ENCODE measurements around the gene ATOH8.
"Not testable (repeated sequence)": the region's sequence is repeated elsewhere in the genome, so short reads cannot be mapped to it uniquely, and the experiment has no call there.

The ATOH8 gene

GRCh38 chr2:85711578-85712060 is 42.2 kb upstream of the ATOH8 start:
- H3K36me3 ChIP-seq (ENCODE audit: control insufficient read depth, low read depth, low read length) = no peaks in the 10 kb centered on the region
- H3K9me3 ChIP-seq (ENCODE audit: control insufficient read depth, low read depth, low read length) = no peaks in the 10 kb centered on the region
- H3K4me3 ChIP-seq (ENCODE audit: low read length) = no peak overlapping the region
- peaks cover 8% of the 10 kb centered on the region for H3K27me3 ChIP-seq (ENCODE audit: control insufficient read depth, insufficient read depth, low read length)
- H3K9ac ChIP-seq (ENCODE audit: low read length) = no peak overlapping the region
- H3K27ac ChIP-seq (ENCODE audit: low read length) = no peak overlapping the region
- no peaks in the 10 kb centered on the region for H3K4me1 ChIP-seq (ENCODE audit: control insufficient read depth, low read depth, low read length)

DNA sequence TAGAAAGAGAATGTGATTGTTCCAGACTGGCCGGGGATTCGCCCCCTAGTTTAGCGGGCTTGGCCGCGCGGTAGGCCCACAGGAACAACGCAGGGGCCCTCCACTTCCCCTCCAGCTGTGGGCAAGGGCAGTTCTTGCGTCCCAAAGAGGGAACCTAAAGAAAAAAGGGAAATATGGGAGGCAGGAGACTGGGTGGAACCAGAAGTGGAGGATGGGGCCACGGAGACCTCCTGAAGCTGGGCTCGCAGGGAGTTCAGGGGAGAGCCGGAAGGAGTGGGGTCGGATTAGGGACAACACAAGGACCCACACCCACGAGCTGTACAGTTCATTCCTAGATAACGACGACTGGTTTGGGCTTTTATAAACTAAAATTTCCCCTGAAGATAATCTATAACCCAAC is 41.5 kb upstream of the ATOH8 start:
- Histone ChIP-seq H3K27me3 (ENCODE audit: control insufficient read depth, insufficient read depth, low read length) (peaks cover 7% of the 10 kb centered on the region), H3K4me3 (ENCODE audit: low read length) (no peak overlapping the region), H3K9me3 (ENCODE audit: control insufficient read depth, low read depth, low read length) (no peaks in the 10 kb centered on the region), H3K36me3 (ENCODE audit: control insufficient read depth, low read depth, low read length) (no peaks in the 10 kb centered on the region), H3K27ac (ENCODE audit: low read length) (no peak overlapping the region), H3K9ac (ENCODE audit: low read length) (no peak overlapping the region), H3K4me1 (ENCODE audit: control insufficient read depth, low read depth, low read length) (no peaks in the 10 kb centered on the region)

DNA sequence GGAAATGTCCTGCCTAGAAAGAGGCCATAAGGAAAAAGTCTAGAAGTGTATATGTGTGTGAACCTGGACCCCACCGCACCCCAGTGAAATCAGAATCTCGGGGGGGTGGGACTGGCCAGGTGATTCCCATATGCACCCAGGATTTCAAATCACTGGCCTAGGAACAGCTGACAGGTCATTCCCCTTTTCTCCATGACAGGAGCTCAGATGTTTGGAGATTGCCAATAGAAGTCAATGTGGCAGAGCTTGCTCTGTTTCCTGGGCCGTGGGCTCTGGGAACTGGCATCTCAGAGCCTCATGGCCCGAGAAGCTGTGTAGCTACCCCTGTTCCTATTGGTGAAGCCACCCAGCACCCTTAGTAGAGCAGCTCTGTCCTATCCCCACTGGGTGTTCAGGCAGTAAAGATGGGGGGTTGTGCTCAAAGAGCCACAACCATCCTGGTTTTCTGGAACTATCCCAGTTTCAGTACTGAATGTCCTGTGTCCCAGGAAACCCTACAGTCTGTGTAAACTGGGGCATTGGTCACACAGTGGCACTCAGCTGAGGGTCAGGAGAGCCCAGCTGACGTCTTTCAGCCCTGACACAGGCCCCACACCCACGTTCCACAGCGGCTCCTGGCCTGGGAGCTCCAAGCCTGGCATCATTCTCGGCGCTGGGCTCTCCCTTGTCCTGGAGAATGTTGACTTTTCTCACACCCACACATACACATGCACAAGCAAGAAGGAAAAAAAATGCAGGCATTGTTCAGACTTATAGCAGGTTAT is 40.8 kb upstream of the ATOH8 start:
- no peak overlapping the region for H3K9ac ChIP-seq (ENCODE audit: low read length)
- no peak overlapping the region for H3K27ac ChIP-seq (ENCODE audit: low read length)
- H3K27me3 ChIP-seq (ENCODE audit: control insufficient read depth, insufficient read depth, low read length) = peaks cover under 1% of the 10 kb centered on the region
- H3K4me3 ChIP-seq (ENCODE audit: low read length) = no peak overlapping the region
- no peaks in the 10 kb centered on the region for H3K9me3 ChIP-seq (ENCODE audit: control insufficient read depth, low read depth, low read length)
- H3K36me3 ChIP-seq (ENCODE audit: control insufficient read depth, low read depth, low read length) = no peaks in the 10 kb centered on the region
- no peaks in the 10 kb centered on the region for H3K4me1 ChIP-seq (ENCODE audit: control insufficient read depth, low read depth, low read length)

DNA sequence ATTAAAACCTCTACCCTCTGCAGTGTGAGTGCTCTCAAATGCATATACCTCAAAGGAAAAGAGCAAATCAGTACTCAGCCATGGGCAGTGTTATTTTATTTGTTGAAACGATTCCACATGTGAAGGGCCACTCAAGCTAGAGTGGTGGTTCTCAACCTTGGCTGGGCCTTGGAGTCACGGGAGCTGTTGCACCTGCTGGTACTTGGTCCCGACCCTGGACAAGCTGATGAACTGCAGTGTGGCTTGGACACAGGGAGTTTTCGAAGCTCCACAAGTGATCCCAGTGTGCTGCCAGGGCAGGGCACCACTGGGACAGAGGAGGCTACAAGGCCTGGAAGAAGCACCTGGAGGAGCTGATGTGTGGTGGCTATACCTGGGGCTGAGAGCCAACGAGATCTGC is 40.0 kb upstream of the ATOH8 start:
- no peaks in the 10 kb centered on the region for H3K4me1 ChIP-seq (ENCODE audit: control insufficient read depth, low read depth, low read length)
- no peaks in the 10 kb centered on the region for H3K9me3 ChIP-seq (ENCODE audit: control insufficient read depth, low read depth, low read length)
- H3K4me3 ChIP-seq (ENCODE audit: low read length) = no peak overlapping the region
- no peak overlapping the region for H3K27ac ChIP-seq (ENCODE audit: low read length)
- H3K9ac ChIP-seq (ENCODE audit: low read length) = no peak overlapping the region
- no peaks in the 10 kb centered on the region for H3K27me3 ChIP-seq (ENCODE audit: control insufficient read depth, insufficient read depth, low read length)
- no peaks in the 10 kb centered on the region for H3K36me3 ChIP-seq (ENCODE audit: control insufficient read depth, low read depth, low read length)

DNA sequence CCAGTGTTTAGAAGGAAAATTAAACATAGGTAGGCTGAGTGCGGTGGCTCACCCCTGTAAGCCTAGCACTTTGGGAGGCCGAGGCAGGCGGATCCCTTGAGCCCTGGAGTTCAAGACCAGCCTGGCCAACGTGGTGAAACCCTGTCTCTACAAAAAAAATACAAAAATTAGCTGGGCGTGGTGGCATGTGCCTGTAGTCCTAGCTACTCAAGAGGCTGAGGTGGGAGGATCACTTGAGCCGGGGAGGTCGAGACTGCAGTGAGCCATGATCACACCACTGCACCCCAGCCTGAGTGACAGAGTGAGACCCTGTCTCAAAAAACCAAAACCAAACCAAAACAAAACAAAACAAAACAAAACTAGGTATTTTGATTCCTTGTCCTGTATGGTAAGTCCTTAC is 39.4 kb upstream of the ATOH8 start:
- H3K4me3 ChIP-seq (ENCODE audit: low read length); H3K36me3 ChIP-seq (ENCODE audit: control insufficient read depth, low read depth, low read length); H3K9me3 ChIP-seq (ENCODE audit: control insufficient read depth, low read depth, low read length); H3K27ac ChIP-seq (ENCODE audit: low read length); H3K4me1 ChIP-seq (ENCODE audit: control insufficient read depth, low read depth, low read length); H3K9ac ChIP-seq (ENCODE audit: low read length); H3K27me3 ChIP-seq (ENCODE audit: control insufficient read depth, insufficient read depth, low read length): not testable (repeated sequence)

DNA sequence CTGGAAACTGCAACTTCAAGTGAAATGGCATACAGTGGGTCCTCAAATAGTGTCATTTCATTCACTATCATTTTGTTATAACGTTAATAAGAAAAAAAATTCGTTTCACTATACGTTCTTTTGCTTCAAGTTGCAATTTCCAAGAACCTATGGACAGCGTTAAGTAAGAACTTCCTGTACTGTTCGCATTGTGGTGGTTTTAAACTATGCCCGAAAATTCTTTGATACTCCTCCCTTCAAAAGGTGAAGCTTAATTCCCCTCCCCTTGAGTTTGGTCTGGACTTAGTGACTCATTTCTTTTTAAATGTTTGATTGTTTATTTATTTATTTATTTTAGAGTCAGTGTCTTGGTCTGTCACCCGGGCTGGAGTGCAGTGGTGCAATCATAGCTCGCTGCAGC is 39.0 kb upstream of the ATOH8 start:
- Histone ChIP-seq H3K4me1 (ENCODE audit: control insufficient read depth, low read depth, low read length) (no peaks in the 10 kb centered on the region), H3K4me3 (ENCODE audit: low read length) (no peak overlapping the region), H3K27me3 (ENCODE audit: control insufficient read depth, insufficient read depth, low read length) (no peaks in the 10 kb centered on the region), H3K9ac (ENCODE audit: low read length) (no peak overlapping the region), H3K36me3 (ENCODE audit: control insufficient read depth, low read depth, low read length) (no peaks in the 10 kb centered on the region), H3K27ac (ENCODE audit: low read length) (no peak overlapping the region), H3K9me3 (ENCODE audit: control insufficient read depth, low read depth, low read length) (no peaks in the 10 kb centered on the region)

- no peaks in the 10 kb centered on the region for H3K9me3 ChIP-seq (ENCODE audit: control insufficient read depth, low read depth, low read length)
Measured at GRCh38 chr2:85716346-85716914, 37.4 kb upstream of the ATOH8 start.

GRCh38 chr2:85717308-85718008 is 36.3 kb upstream of the ATOH8 start:
- H3K9ac ChIP-seq (ENCODE audit: low read length) = no peak overlapping the region
- no peak overlapping the region for H3K27ac ChIP-seq (ENCODE audit: low read length)
- H3K4me1 ChIP-seq (ENCODE audit: control insufficient read depth, low read depth, low read length) = no peaks in the 10 kb centered on the region
- H3K36me3 ChIP-seq (ENCODE audit: control insufficient read depth, low read depth, low read length) = no peaks in the 10 kb centered on the region
- H3K4me3 ChIP-seq (ENCODE audit: low read length) = no peak overlapping the region
- no peaks in the 10 kb centered on the region for H3K27me3 ChIP-seq (ENCODE audit: control insufficient read depth, insufficient read depth, low read length)
- H3K9me3 ChIP-seq (ENCODE audit: control insufficient read depth, low read depth, low read length) = no peaks in the 10 kb centered on the region

More at GRCh38 chr2:85716346-85716914, 37.4 kb upstream of the ATOH8 start:
- H3K27ac ChIP-seq (ENCODE audit: low read length) = no peak overlapping the region
- H3K9ac ChIP-seq (ENCODE audit: low read length) = no peak overlapping the region
- H3K27me3 ChIP-seq (ENCODE audit: control insufficient read depth, insufficient read depth, low read length) = no peaks in the 10 kb centered on the region
- no peak overlapping the region for H3K4me3 ChIP-seq (ENCODE audit: low read length)
- no peaks in the 10 kb centered on the region for H3K36me3 ChIP-seq (ENCODE audit: control insufficient read depth, low read depth, low read length)
- no peaks in the 10 kb centered on the region for H3K4me1 ChIP-seq (ENCODE audit: control insufficient read depth, low read depth, low read length)

GRCh38 chr2:85718009-85718391 is 35.8 kb upstream of the ATOH8 start:
- Histone ChIP-seq H3K9ac (ENCODE audit: low read length) (no peak overlapping the region), H3K9me3 (ENCODE audit: control insufficient read depth, low read depth, low read length) (no peaks in the 10 kb centered on the region), H3K36me3 (ENCODE audit: control insufficient read depth, low read depth, low read length) (no peaks in the 10 kb centered on the region), H3K4me3 (ENCODE audit: low read length) (no peak overlapping the region), H3K27ac (ENCODE audit: low read length) (no peak overlapping the region), H3K4me1 (ENCODE audit: control insufficient read depth, low read depth, low read length) (no peaks in the 10 kb centered on the region), H3K27me3 (ENCODE audit: control insufficient read depth, insufficient read depth, low read length) (no peaks in the 10 kb centered on the region)

DNA sequence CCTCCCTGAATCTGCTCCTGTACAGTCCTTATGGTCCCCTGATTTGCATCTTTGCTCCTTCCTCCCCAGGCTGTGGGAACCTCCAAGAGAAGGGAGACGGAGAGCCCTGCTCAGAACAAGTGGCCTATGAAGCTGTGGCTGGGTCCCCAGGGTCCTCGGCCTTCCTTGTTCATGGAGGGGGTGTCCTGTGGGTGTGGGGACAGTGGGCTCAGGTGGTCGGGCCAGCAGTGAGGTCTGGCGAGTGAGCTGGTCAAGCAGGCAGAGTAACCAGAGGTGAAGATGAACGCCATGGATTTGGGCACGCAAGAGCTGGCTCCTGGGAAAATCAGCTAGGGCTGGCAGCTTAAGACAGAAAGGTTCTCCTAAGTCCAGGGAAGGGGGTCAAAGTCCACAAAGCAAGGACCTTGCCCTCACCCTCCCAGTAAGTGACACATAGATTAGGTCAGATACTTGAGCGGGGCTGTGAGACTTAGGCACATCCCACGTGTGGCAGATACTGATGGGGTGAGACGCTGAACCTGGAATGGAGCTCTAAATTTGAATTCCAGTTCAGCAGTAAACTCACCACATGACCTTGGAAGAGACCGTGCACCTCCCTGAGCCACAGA is 34.8 kb upstream of the ATOH8 start:
- no peak overlapping the region for H3K9ac ChIP-seq (ENCODE audit: low read length)
- no peaks in the 10 kb centered on the region for H3K27me3 ChIP-seq (ENCODE audit: control insufficient read depth, insufficient read depth, low read length)
- H3K4me3 ChIP-seq (ENCODE audit: low read length) = no peak overlapping the region
- H3K36me3 ChIP-seq (ENCODE audit: control insufficient read depth, low read depth, low read length) = no peaks in the 10 kb centered on the region
- H3K27ac ChIP-seq (ENCODE audit: low read length) = no peak overlapping the region
- no peaks in the 10 kb centered on the region for H3K4me1 ChIP-seq (ENCODE audit: control insufficient read depth, low read depth, low read length)
- H3K9me3 ChIP-seq (ENCODE audit: control insufficient read depth, low read depth, low read length) = no peaks in the 10 kb centered on the region

GRCh38 chr2:85719609-85720240 is 34.1 kb upstream of the ATOH8 start:
- no peaks in the 10 kb centered on the region for H3K4me1 ChIP-seq (ENCODE audit: control insufficient read depth, low read depth, low read length)
- no peak overlapping the region for H3K27ac ChIP-seq (ENCODE audit: low read length)

More at GRCh38 chr2:85719609-85720240, 34.1 kb upstream of the ATOH8 start:
- Histone ChIP-seq H3K27me3 (ENCODE audit: control insufficient read depth, insufficient read depth, low read length) (no peaks in the 10 kb centered on the region), H3K4me3 (ENCODE audit: low read length) (no peak overlapping the region), H3K9ac (ENCODE audit: low read length) (no peak overlapping the region), H3K36me3 (ENCODE audit: control insufficient read depth, low read depth, low read length) (no peaks in the 10 kb centered on the region), H3K9me3 (ENCODE audit: control insufficient read depth, low read depth, low read length) (no peaks in the 10 kb centered on the region)

All from iPS-18a (cell line).